Peyer's patch (tissue), 4 donors: ENCODE measurements around the gene TIMM8B.

Experiments used
- CTCF ChIP-seq, 6 experiments: fragments of 450-650 bp in 4 of 6; fragments of 200-600 bp in 2 of 6; sonication (generic) in 1 of 6; IDR thresholded peaks; one replicate each; pipeline ENCODE4 v1.5.1; 2017 to 2019; ENCODE audit warnings: antibody characterized with exemption in 6 of 6, mild to moderate bottlenecking in 3 of 6, moderate library complexity in 1 of 6
- POLR2A ChIP-seq, 2 donors: fragments of 450-650 bp; IDR thresholded peaks; one replicate each; pipeline ENCODE4 v1.5.1; 2017; ENCODE audit warnings: antibody characterized with exemption in 2 of 2, mild to moderate bottlenecking in 2 of 2, moderate library complexity in 2 of 2

GRCh38 chr11:112100462-112100861 is 13.9 kb upstream of the TIMM8B start:
- no peak for TF ChIP-seq POLR2A (IDR thresholded peaks at IDR 0.05)
- TF ChIP-seq CTCF (IDR thresholded peaks at IDR 0.05), result no peak
